ENCODE measurements around the gene EIF3A.

DNA sequence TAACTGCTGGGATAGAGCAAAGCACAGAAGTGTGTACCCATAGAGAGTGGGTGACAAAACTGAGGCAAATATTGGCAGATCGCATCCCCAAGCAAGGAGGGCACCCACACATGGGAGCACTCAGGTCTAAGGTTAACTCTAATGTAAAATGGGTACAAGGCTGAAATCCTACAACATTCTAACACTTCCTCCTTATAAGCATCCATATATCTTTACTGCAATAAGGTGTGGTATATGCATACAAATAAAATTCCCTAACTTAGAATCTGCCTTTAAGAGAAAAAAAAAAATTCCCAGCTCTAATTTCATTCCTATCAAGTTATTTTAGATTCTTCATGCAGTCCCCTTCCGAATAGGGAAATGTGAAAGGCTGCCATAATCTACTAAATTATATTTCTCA is 18.7 kb downstream of the EIF3A start:
- TF ChIP-seq FOXM1 (IDR thresholded peaks at IDR 0.05; ENCODE audit: borderline replicate concordance) (no peak), FOXA1 (IDR thresholded peaks at IDR 0.05) (no peak), LEF1 (IDR thresholded peaks at IDR 0.05; ENCODE audit: borderline replicate concordance) (no peak), SP1 (IDR thresholded peaks at IDR 0.05) (no peak), ELF4 (IDR thresholded peaks at IDR 0.05) (no peak), FOXK2 (IDR thresholded peaks at IDR 0.05) (no peak), ZNF384 (IDR thresholded peaks at IDR 0.05) (no peak), TARDBP (IDR thresholded peaks at IDR 0.05) (no peak), BHLHE40 (IDR thresholded peaks at IDR 0.05; ENCODE audit: borderline replicate concordance) (no peak), NFRKB (IDR thresholded peaks at IDR 0.05) (no peak), CTBP1 (IDR thresholded peaks at IDR 0.05; ENCODE audit: borderline replicate concordance) (no peak), L3MBTL2 (conservative IDR thresholded peaks at IDR 0.05) (no peak), SUZ12 (IDR thresholded peaks at IDR 0.05) (no peak)
- TF ChIP-seq, protein P1, sequence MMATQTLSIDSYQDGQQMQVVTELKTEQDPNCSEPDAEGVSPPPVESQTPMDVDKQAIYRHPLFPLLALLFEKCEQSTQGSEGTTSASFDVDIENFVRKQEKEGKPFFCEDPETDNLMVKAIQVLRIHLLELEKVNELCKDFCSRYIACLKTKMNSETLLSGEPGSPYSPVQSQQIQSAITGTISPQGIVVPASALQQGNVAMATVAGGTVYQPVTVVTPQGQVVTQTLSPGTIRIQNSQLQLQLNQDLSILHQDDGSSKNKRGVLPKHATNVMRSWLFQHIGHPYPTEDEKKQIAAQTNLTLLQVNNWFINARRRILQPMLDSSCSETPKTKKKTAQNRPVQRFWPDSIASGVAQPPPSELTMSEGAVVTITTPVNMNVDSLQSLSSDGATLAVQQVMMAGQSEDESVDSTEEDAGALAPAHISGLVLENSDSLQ (IDR thresholded peaks at IDR 0.05) = no peak
